Endothelial cell of umbilical vein (primary cell): Measurements from ENCODE around the gene CASP10.

Experiments used
- CTCF ChIP-seq, 2 donors: IDR thresholded peaks; 1 replicate in 1 of 2; 2 replicates in 1 of 2; pipeline ENCODE4 v1.5.1; 2011; ENCODE audit warnings: low read length in 2 of 2, mild to moderate bottlenecking in 2 of 2, moderate library complexity in 2 of 2, control low read depth in 1 of 2, inconsistent platforms in 1 of 2, low read depth in 1 of 2; ENCODE audit not compliant: insufficient read depth in 1 of 2; ENCODE audit errors: extremely low read depth in 1 of 2
- EZH2 ChIP-seq: IDR thresholded peaks from 2 replicates; pipeline ENCODE4 v1.6.1; 2012; ENCODE audit warnings: borderline replicate concordance, low read depth, mild to moderate bottlenecking, moderate library complexity, low read length, inconsistent platforms; ENCODE audit not compliant: severe bottlenecking
- GATA2 ChIP-seq: IDR thresholded peaks from 2 replicates; pipeline ENCODE4 v1.7.0; 2011; ENCODE audit warnings: low read depth, mild to moderate bottlenecking, moderate library complexity, mixed read lengths, low read length; ENCODE audit not compliant: insufficient read length, insufficient read depth
- POLR2A ChIP-seq: IDR thresholded peaks from 2 replicates; pipeline ENCODE4 v1.6.1; 2012; ENCODE audit warnings: low read depth, mild to moderate bottlenecking, control low read depth, low read length

- TF ChIP-seq CTCF (IDR thresholded peaks at IDR 0.05; ENCODE audit: extremely low read depth in 1 of 2, insufficient read depth in 1 of 2, low read depth in 1 of 2, low read length in 2 of 2), result no peak
- TF ChIP-seq GATA2, result no peak
- TF ChIP-seq POLR2A, result no peak
- TF ChIP-seq EZH2, result no peak
Observed at GRCh38 chr2:201258666-201259615, 76.0 kb downstream of the CASP10 start.
